HCT116 (cell line): ENCODE results near the gene UBXN10. TPM values are rescaled to one million over a fixed set of nuclear protein-coding genes. Genes with fewer than 3 reads are reported as not detected.
A peak's percentile ranks its signal among the peaks of the same experiment; 100 is the strongest.

ENCODE experiments used
- ATAC-seq: fragments of 200-7000 bp; cut with Tn5 transposase; 2 replicates; pipeline ENCODE4 v1.9.1; 2020; ENCODE audit warnings: mild to moderate bottlenecking, moderate library complexity
- BruUV-seq: library from RNA; stranded (reverse); fragments of 400-500 nt; replicated peaks from 2 replicates; lab custom pipeline; 2021; lab: Mats Ljungman, UMichigan
- CTCF ChIA-PET: fragments of 300-600 bp; sonication (Branson Sonifier 250); formaldehyde crosslinking; loops from one replicate; lab custom pipeline; 2021; ENCODE audit warnings: antibody characterized with exemption; lab: Charles Lee
- POLR2A ChIA-PET: fragments of 300-600, 350-600 bp; sonication (Branson Sonifier 250); formaldehyde crosslinking; loops from one replicate; lab custom pipeline; 2021; ENCODE audit warnings: antibody characterized with exemption; lab: Charles Lee
- RAD21 ChIA-PET, 2 experiments: fragments of 300-600 bp; sonication (Branson Sonifier 250); formaldehyde crosslinking; loops; one replicate each; lab custom pipeline; 2023; ENCODE audit warnings: low total read pairs in 2 of 2; ENCODE audit not compliant: uncharacterized antibody in 2 of 2, unreplicated experiment in 2 of 2, low non-redundant PET in 1 of 2; lab: Charles Lee
- DNase-seq: peaks from one replicate; pipeline ENCODE4 v3.0.0-alpha.2; 2010; ENCODE audit warnings: low read depth, low spot score
- H2AFZ ChIP-seq: fragments of 200-600 bp; shearing (Covaris generic), sonication (generic); 2 replicates; pipeline ENCODE4 v1.6.1; 2017; ENCODE audit warnings: low read depth, mixed run types, mixed read lengths, antibody characterized with exemption, low read length; ENCODE audit not compliant: poor library complexity, severe bottlenecking
- H3K27ac ChIP-seq: 2 replicates; pipeline ENCODE4 v1.5.1; 2012; ENCODE audit warnings: low read depth, low read length
- H3K27me3 ChIP-seq: fragments of 200-600 bp; sonication (generic); 2 replicates; pipeline ENCODE4 v1.6.1; 2016; ENCODE audit warnings: mixed run types, low read length, mixed read lengths; ENCODE audit not compliant: insufficient read depth
- H3K36me3 ChIP-seq, 2 experiments: fragments of 200-500 bp in 1 of 2; fragments of 200-600 bp in 1 of 2; sonication (Bioruptor generic) in 1 of 2; sonication (generic) in 1 of 2; 2 replicates each; pipeline versions ENCODE4 v1.5.1 to v1.6.1; 2014 to 2016; ENCODE audit warnings: low read length in 2 of 2, inconsistent platforms in 1 of 2, mixed read lengths in 1 of 2, mixed run types in 1 of 2; ENCODE audit not compliant: insufficient read depth in 2 of 2, control insufficient read depth in 1 of 2
- H3K4me1 ChIP-seq, 2 experiments: fragments of 200-600 bp in 1 of 2; sonication (generic) in 1 of 2; 2 replicates each; pipeline versions ENCODE4 v1.5.1 to v1.6.1; 2012 to 2017; ENCODE audit warnings: low read length in 2 of 2, inconsistent platforms in 1 of 2, mild to moderate bottlenecking in 1 of 2, mixed read lengths in 1 of 2, mixed run types in 1 of 2, moderate library complexity in 1 of 2; ENCODE audit not compliant: insufficient read depth in 2 of 2, control insufficient read depth in 1 of 2
- H3K4me2 ChIP-seq: fragments of 200-600 bp; sonication (generic); 2 replicates; pipeline ENCODE4 v1.6.1; 2017; ENCODE audit warnings: mixed run types, low read length, mixed read lengths
- H3K4me3 ChIP-seq, 2 experiments: fragments of 200-600 bp in 1 of 2; sonication (generic) in 1 of 2; replicated peaks in 1 of 2; 2 replicates each; pipeline ENCODE4 v1.5.1; 2011 to 2016; ENCODE audit warnings: low read length in 2 of 2, control low read depth in 1 of 2, low read depth in 1 of 2, mild to moderate bottlenecking in 1 of 2, mixed read lengths in 1 of 2, mixed run types in 1 of 2
- H3K79me2 ChIP-seq: fragments of 200-600 bp; sonication (generic); 2 replicates; pipeline ENCODE4 v1.6.1; 2017; ENCODE audit warnings: mild to moderate bottlenecking, mixed run types, low read length, moderate library complexity, mixed read lengths; ENCODE audit not compliant: insufficient read depth
- H3K9ac ChIP-seq: fragments of 200-600 bp; sonication (generic); 2 replicates; pipeline ENCODE4 v1.6.1; 2016; ENCODE audit warnings: low read length, mixed read lengths
- H3K9me2 ChIP-seq: fragments of 200-600 bp; sonication (generic), shearing (Covaris generic); 2 replicates; pipeline ENCODE4 v1.6.1; 2017; ENCODE audit warnings: mixed run types, mild to moderate bottlenecking, moderate library complexity; ENCODE audit not compliant: insufficient read depth
- H3K9me3 ChIP-seq, 2 experiments: fragments of 200-500 bp in 1 of 2; fragments of 200-600 bp in 1 of 2; sonication (Bioruptor generic) in 1 of 2; sonication (generic) in 1 of 2; 2 replicates each; pipeline ENCODE4 v1.6.1; 2014 to 2017; ENCODE audit warnings: low read length in 2 of 2, mixed read lengths in 2 of 2, inconsistent platforms in 1 of 2, low read depth in 1 of 2, mild to moderate bottlenecking in 1 of 2, mixed run types in 1 of 2, moderate library complexity in 1 of 2; ENCODE audit not compliant: control insufficient read depth in 1 of 2, insufficient read depth in 1 of 2
- H4K20me1 ChIP-seq: fragments of 200-600 bp; sonication (generic), shearing (Covaris generic); 2 replicates; pipeline ENCODE4 v1.6.1; 2017; ENCODE audit warnings: mixed run types, mild to moderate bottlenecking, moderate library complexity; ENCODE audit not compliant: insufficient read depth
- ATF3 ChIP-seq: IDR thresholded peaks from 2 replicates; pipeline ENCODE4 v1.6.1; 2012
- CBX3 ChIP-seq: IDR thresholded peaks from 2 replicates; pipeline ENCODE4 v1.6.1; 2012; ENCODE audit warnings: low read depth
- EGR1 ChIP-seq: IDR thresholded peaks from 2 replicates; pipeline ENCODE4 v1.6.1; 2012; ENCODE audit warnings: low read depth
- ELF1 ChIP-seq: IDR thresholded peaks from 2 replicates; pipeline ENCODE4 v1.6.1; 2012; ENCODE audit warnings: low read depth, borderline replicate concordance
- EZH2 ChIP-seq: fragments of 200-600 bp; sonication (generic); IDR thresholded peaks from 2 replicates; pipeline ENCODE4 v1.6.1; 2017; ENCODE audit warnings: antibody characterized with exemption, mixed run types
- EZH2phosphoT487 ChIP-seq: fragments of 200-600 bp; IDR thresholded peaks from 2 replicates; pipeline ENCODE4 v1.6.1; 2018; ENCODE audit warnings: antibody characterized with exemption, borderline replicate concordance
- JUND ChIP-seq: IDR thresholded peaks from 2 replicates; pipeline ENCODE4 v1.6.1; 2012
- MAX ChIP-seq: IDR thresholded peaks from 2 replicates; pipeline ENCODE4 v1.6.1; 2012
- RAD21 ChIP-seq: IDR thresholded peaks from 2 replicates; pipeline ENCODE4 v1.6.1; 2012; ENCODE audit warnings: low read depth, mild to moderate bottlenecking
- SIN3A ChIP-seq: IDR thresholded peaks from 2 replicates; pipeline ENCODE4 v1.6.1; 2012; ENCODE audit warnings: low read depth
- SP1 ChIP-seq: IDR thresholded peaks from 2 replicates; pipeline ENCODE4 v1.6.1; 2012; ENCODE audit warnings: low read depth
- SRF ChIP-seq: IDR thresholded peaks from 2 replicates; pipeline ENCODE4 v1.6.1; 2012; ENCODE audit warnings: low read depth
- YY1 ChIP-seq: IDR thresholded peaks from 2 replicates; pipeline ENCODE4 v1.6.1; 2011; ENCODE audit warnings: low read length, low read depth, moderate library complexity, mild to moderate bottlenecking; ENCODE audit not compliant: insufficient replicate concordance; ENCODE audit errors: extremely low read depth
- ZFX ChIP-seq: fragments of 450-650 bp; IDR thresholded peaks from 2 replicates; pipeline ENCODE4 v1.6.1; 2017
- intact Hi-C: fragments of 100-400 bp; cut with micrococcal nuclease; formaldehyde crosslinking; loops from 2 replicates; pipeline ENCODE4 v1.10.0; 2022
- total RNA-seq: library from RNA; stranded (reverse); gene quantifications from one replicate; pipeline ENCODE4 v1.2.1, GENCODE V29; 2021; ENCODE audit not compliant: unreplicated experiment
- TF ChIP-seq, protein P1 (sequence below): IDR thresholded peaks from 2 replicates; pipeline ENCODE4 v1.6.1; 2012; ENCODE audit warnings: low read depth
- TF ChIP-seq, protein P2 (sequence below), 3 experiments: fragments of 200-600 bp in 1 of 3; sonication (generic) in 1 of 3; IDR thresholded peaks in 2 of 3; conservative IDR thresholded peaks in 1 of 3; 2 replicates each; pipeline ENCODE4 v1.5.1; 2012 to 2017; ENCODE audit warnings: low read depth in 2 of 3, low read length in 2 of 3, antibody characterized with exemption in 1 of 3, borderline replicate concordance in 1 of 3, control low read depth in 1 of 3, mild to moderate bottlenecking in 1 of 3, mixed read lengths in 1 of 3, mixed run types in 1 of 3, moderate library complexity in 1 of 3; ENCODE audit not compliant: insufficient read depth in 1 of 3

The UBXN10 gene
- total RNA-seq, 1 experiment from 2014 or later: not detected

- peak overlapping the region; percentile 44 for H3K4me2 ChIP-seq
- H3K9me3 ChIP-seq: no peaks in the 10 kb centered on the region
- ChIA-PET POLR2A (no interaction called here), RAD21 (no interaction called here), CTCF (interaction anchor here (1.6 kb wide), 1 partner anchor 162 kb away, joined by 3 read pairs; no protein-coding TSS in a partner anchor)
- no peaks in the 10 kb centered on the region for H3K79me2 ChIP-seq
- intact Hi-C loops: no loop called here
- BruUV-seq: no TSS peak
- H3K4me3 ChIP-seq: no peak overlapping the region
- no peak overlapping the region for H3K9ac ChIP-seq
- no peak overlapping the region for H2AFZ ChIP-seq
- H3K36me3 ChIP-seq: no peaks in the 10 kb centered on the region
- no peak for TF ChIP-seq YY1
- peak; percentile 45; the same call in 1 of the 2 replicates for TF ChIP-seq JUND
- no peak for TF ChIP-seq EGR1
- TF ChIP-seq ELF1: no peak
- no peak for TF ChIP-seq SRF
- TF ChIP-seq RAD21: no peak
- TF ChIP-seq ATF3: no peak
- TF ChIP-seq EZH2phosphoT487: no peak
- TF ChIP-seq SIN3A: no peak
- TF ChIP-seq CBX3: 0 out of 2 replicates have a peak, but pooled peaks have one; percentile 22
- no peak for TF ChIP-seq ZFX
- TF ChIP-seq SP1: peak; percentile 53; the same call in 1 of the 2 replicates
- TF ChIP-seq, protein P1, sequence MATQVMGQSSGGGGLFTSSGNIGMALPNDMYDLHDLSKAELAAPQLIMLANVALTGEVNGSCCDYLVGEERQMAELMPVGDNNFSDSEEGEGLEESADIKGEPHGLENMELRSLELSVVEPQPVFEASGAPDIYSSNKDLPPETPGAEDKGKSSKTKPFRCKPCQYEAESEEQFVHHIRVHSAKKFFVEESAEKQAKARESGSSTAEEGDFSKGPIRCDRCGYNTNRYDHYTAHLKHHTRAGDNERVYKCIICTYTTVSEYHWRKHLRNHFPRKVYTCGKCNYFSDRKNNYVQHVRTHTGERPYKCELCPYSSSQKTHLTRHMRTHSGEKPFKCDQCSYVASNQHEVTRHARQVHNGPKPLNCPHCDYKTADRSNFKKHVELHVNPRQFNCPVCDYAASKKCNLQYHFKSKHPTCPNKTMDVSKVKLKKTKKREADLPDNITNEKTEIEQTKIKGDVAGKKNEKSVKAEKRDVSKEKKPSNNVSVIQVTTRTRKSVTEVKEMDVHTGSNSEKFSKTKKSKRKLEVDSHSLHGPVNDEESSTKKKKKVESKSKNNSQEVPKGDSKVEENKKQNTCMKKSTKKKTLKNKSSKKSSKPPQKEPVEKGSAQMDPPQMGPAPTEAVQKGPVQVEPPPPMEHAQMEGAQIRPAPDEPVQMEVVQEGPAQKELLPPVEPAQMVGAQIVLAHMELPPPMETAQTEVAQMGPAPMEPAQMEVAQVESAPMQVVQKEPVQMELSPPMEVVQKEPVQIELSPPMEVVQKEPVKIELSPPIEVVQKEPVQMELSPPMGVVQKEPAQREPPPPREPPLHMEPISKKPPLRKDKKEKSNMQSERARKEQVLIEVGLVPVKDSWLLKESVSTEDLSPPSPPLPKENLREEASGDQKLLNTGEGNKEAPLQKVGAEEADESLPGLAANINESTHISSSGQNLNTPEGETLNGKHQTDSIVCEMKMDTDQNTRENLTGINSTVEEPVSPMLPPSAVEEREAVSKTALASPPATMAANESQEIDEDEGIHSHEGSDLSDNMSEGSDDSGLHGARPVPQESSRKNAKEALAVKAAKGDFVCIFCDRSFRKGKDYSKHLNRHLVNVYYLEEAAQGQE: no peak
- no peak for TF ChIP-seq EZH2
- TF ChIP-seq, protein P2, sequence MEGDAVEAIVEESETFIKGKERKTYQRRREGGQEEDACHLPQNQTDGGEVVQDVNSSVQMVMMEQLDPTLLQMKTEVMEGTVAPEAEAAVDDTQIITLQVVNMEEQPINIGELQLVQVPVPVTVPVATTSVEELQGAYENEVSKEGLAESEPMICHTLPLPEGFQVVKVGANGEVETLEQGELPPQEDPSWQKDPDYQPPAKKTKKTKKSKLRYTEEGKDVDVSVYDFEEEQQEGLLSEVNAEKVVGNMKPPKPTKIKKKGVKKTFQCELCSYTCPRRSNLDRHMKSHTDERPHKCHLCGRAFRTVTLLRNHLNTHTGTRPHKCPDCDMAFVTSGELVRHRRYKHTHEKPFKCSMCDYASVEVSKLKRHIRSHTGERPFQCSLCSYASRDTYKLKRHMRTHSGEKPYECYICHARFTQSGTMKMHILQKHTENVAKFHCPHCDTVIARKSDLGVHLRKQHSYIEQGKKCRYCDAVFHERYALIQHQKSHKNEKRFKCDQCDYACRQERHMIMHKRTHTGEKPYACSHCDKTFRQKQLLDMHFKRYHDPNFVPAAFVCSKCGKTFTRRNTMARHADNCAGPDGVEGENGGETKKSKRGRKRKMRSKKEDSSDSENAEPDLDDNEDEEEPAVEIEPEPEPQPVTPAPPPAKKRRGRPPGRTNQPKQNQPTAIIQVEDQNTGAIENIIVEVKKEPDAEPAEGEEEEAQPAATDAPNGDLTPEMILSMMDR (IDR thresholded peaks at IDR 0.05 in 2 of 3, conservative IDR thresholded peaks at IDR 0.05 in 1 of 3; ENCODE audit: borderline replicate concordance in 1 of 3, insufficient read depth in 1 of 3, low read depth in 2 of 3, low read length in 2 of 3): no peak
- no peak for TF ChIP-seq MAX
- no peaks in the 10 kb centered on the region for H3K27me3 ChIP-seq
- H3K4me1 ChIP-seq: peaks cover 4 to 11% of the 10 kb centered on the region in 2 experiments; a peak in 3 of 4 replicates
- H3K9me2 ChIP-seq: no peaks in the 10 kb centered on the region
- H3K27ac ChIP-seq: no peak overlapping the region
- no peaks in the 10 kb centered on the region for H4K20me1 ChIP-seq
- no peak for ATAC-seq
- DNase-seq: no peak
Observed at GRCh38 chr1:20137055-20137454, 48.8 kb upstream of the UBXN10 start.
